Measurements from ENCODE around the gene ATOH1. TPM values are rescaled to one million over a fixed set of nuclear protein-coding genes. Genes with fewer than 3 reads are reported as not detected.

The ATOH1 gene
- total RNA-seq, 2 experiments from 2014 or later: not detected

DNA sequence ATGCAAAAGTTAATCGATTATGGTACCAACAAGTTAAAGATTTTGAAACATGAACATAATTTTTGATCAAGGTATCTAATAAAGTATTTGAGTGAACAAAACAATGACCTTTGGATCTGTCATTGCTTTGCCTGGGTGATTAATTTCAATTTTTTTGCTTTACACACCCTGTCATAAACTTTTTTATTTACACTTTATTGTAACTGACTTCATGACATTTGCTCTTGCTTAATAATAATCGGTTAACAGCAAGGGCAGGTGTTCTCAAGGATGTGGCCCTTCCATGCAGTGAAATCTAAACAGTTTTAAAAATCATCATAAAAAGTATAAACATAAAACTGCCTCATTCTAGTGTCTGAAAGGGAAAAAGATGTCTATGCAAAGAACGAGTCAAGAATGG, 24.1 kb downstream of the ATOH1 start:
- Mint-ChIP-seq H3K4me3 (no peak overlapping the region), H3K36me3 (ENCODE audit: low read depth) (no peaks in the 10 kb centered on the region), H3K27ac (no peak overlapping the region), H3K27me3 (no peaks in the 10 kb centered on the region), H3K9me3 (no peaks in the 10 kb centered on the region), H3K4me1 (no peaks in the 10 kb centered on the region)
- no peak for DNase-seq
- POLR2A ChIA-PET: no interaction called here
- CTCF ChIA-PET: no interaction called here

DNA sequence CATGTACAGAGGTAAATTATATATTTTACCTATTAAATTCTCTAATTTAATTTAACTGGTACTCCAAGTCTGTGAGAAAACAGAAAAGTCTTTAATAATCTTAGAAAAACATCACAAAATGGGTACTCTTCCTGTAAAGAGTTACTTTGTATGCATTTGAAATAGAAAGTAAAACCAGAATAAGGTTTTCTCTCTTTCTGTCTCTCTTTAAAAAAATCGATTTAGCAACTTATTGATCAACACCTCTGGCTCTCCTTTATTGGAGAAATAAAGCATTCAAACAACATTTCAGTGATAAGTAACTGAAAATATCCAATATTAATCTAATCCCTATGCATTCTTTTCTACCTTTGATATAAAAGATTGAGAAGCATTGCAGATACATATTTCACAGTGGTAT, 27.4 kb downstream of the ATOH1 start:
- Mint-ChIP-seq H3K4me1 (no peaks in the 10 kb centered on the region), H3K27ac (no peak overlapping the region), H3K36me3 (ENCODE audit: low read depth) (no peaks in the 10 kb centered on the region), H3K9me3 (no peaks in the 10 kb centered on the region), H3K27me3 (peaks cover 2% of the 10 kb centered on the region), H3K4me3 (no peak overlapping the region)
- ChIA-PET CTCF (no interaction called here), POLR2A (no interaction called here)
- no peak for DNase-seq

DNA sequence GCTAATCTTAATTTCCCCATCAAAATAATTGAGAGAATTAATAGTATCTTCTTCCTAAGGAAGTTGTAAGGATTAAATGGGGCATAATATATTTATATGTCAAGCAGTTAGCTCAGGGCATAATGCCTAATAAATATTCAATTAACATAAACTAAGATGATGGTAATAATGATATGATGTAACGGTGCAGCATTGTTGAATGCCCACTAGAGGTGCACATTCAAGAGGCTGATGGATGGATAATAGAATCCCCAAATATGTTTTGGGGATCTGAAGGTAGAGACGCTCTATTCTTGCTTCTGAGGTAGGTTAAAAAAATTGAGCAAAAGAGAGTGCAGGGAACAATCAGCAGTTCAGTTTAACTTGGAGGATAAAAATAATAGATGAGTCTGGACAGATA, 37.1 kb downstream of the ATOH1 start:
- ChIA-PET POLR2A (no interaction called here), CTCF (interaction anchor here (1.1 kb wide), 1 partner anchor 9 kb away, joined by 3 read pairs; no protein-coding TSS in a partner anchor)
- Mint-ChIP-seq H3K9me3 (no peaks in the 10 kb centered on the region), H3K27ac (no peak overlapping the region), H3K36me3 (ENCODE audit: low read depth) (no peaks in the 10 kb centered on the region), H3K4me3 (no peak overlapping the region), H3K4me1 (no peaks in the 10 kb centered on the region), H3K27me3 (peaks cover under 1% of the 10 kb centered on the region)
- no peak for DNase-seq

DNA sequence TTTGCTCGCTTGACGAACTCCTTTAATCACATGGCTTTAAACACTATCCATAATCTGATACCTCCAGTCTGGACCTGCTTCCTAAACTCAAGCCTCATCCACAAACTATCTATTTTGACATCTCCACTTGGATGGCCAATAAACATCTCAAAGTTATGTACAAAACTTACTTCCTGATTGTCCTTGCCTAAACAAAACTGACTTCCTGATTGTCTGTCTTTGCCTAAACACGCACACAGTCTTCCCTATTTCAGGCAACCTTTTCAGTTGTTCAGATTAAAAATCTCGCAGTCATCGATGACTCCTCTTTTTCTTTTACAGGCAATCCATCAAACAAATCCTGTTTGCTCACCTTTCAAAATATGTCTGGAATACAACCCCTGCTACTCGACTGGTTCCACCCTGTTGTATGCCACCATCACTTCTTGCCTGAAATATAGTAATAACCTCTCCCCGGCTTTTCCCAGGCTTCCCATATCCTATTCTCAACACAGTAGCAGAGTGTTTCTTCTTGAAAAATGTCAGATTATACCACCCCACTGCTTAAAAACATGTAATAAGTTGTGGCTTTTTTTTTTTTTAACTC, 39.0 kb downstream of the ATOH1 start:
- POLR2A ChIA-PET: no interaction called here
- H3K9me3 Mint-ChIP-seq: no peaks in the 10 kb centered on the region

DNA sequence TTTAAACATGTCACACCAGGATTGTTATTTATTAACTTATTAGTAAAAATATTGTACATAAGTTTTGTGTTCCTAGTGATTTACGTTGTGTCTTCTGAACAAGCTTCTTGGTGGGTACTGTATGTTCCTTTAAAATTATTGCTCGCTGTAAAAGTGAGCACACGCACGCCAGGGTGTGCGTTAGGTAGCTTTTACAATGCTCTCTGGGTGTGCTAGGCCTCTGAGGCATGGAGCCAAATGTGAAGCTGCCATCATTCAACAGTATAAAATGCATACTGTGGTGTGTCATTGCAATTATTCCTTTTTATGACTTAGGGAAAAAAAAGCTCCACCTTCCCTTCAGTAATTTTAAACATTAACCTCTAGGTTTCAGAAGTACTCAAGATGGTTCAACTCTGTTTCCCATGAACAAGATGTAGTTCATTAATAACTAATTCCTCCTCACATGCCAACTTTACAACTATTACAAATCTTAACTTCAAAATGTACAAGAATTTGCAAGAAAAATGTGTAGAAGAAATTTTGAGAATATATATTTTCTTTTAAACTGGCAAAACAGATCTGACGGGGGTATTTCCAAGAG, 42.4 kb downstream of the ATOH1 start:
- no peaks in the 10 kb centered on the region for H3K9me3 Mint-ChIP-seq
- POLR2A ChIA-PET: no interaction called here
- H3K27me3 Mint-ChIP-seq: no peaks in the 10 kb centered on the region
- H3K27ac Mint-ChIP-seq: no peak overlapping the region
- no peaks in the 10 kb centered on the region for H3K4me1 Mint-ChIP-seq
- H3K4me3 Mint-ChIP-seq: no peak overlapping the region
- no peak for DNase-seq
- no peaks in the 10 kb centered on the region for H3K36me3 Mint-ChIP-seq (ENCODE audit: low read depth)
- CTCF ChIA-PET: no interaction called here

More for the DNA sequence above, 39.0 kb downstream of the ATOH1 start:
- H3K27me3 Mint-ChIP-seq: no peaks in the 10 kb centered on the region
- DNase-seq: no peak
- H3K4me3 Mint-ChIP-seq: no peak overlapping the region
- no peaks in the 10 kb centered on the region for H3K36me3 Mint-ChIP-seq (ENCODE audit: low read depth)
- CTCF ChIA-PET: no interaction called here
- H3K27ac Mint-ChIP-seq: no peak overlapping the region
- no peaks in the 10 kb centered on the region for H3K4me1 Mint-ChIP-seq

DNA sequence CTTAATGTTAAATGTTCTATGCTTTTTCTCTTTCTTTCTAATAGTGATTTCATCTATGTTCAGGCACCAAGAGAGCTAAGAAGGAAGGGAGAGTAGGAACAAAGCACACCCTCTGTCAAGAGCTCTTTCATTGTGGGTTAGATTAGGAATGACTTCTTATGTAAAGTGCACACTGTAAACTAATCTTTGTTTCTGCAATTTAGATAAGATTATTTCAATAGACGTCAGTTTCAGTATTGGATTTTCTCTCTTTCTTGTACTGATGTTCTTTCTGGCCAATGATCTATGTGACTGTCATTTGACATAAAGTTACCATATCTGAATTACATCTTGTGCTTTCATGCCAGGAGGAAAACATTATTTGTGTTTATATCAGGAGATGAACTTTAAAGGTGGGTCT, 48.2 kb downstream of the ATOH1 start:
- H3K27ac Mint-ChIP-seq: no peak overlapping the region
- no peak overlapping the region for H3K4me3 Mint-ChIP-seq
- no peaks in the 10 kb centered on the region for H3K9me3 Mint-ChIP-seq
- no peaks in the 10 kb centered on the region for H3K4me1 Mint-ChIP-seq
- POLR2A ChIA-PET: no interaction called here
- CTCF ChIA-PET: no interaction called here
- no peak for DNase-seq
- H3K36me3 Mint-ChIP-seq (ENCODE audit: low read depth): no peaks in the 10 kb centered on the region
- H3K27me3 Mint-ChIP-seq: no peaks in the 10 kb centered on the region

DNA sequence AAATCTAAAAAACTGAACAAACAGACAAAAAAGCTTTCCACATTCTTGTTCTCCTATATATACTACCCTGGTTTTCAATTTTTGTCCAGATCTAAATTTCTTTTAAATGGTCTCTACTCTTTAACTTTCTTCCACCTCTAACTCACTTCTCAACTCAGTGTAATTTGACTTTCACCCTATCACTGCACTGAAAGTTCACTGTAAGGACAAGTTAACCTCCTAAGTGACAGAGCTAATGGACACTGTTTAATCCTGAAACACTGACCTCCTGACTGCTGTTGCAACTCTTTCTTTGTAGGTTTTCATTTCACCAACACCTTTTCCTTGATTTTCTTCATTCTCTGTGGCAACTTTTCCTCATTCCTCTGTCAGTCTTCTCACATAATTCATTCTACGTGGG, 50.0 kb downstream of the ATOH1 start:
- Mint-ChIP-seq H3K9me3 (no peaks in the 10 kb centered on the region), H3K4me3 (no peak overlapping the region), H3K27ac (no peak overlapping the region), H3K4me1 (no peaks in the 10 kb centered on the region), H3K36me3 (ENCODE audit: low read depth) (no peaks in the 10 kb centered on the region), H3K27me3 (no peaks in the 10 kb centered on the region)
- POLR2A ChIA-PET: no interaction called here
- DNase-seq: no peak
- CTCF ChIA-PET: no interaction called here

DNA sequence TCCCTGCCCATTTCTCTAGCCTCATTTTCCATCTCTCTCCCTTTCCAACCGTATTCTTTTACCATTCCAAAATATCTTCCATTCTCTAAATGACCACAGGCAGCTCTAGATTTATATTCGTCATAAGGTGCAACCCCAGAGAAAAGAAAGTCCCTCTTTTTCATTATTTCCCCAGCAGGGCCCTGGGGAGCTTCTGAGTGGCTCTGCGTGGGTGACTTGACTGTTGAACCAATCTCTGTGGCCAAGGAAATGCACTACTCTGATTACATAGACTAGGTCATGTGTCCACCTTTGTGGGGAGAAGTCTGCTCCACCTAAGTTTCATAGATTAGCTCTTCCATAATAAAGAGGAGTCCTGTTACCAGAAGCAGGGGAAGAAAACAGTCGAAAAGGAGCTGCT, 51.4 kb downstream of the ATOH1 start:
- H3K27ac Mint-ChIP-seq: no peak overlapping the region
- POLR2A ChIA-PET: no interaction called here
- no peaks in the 10 kb centered on the region for H3K4me1 Mint-ChIP-seq
- H3K27me3 Mint-ChIP-seq: no peaks in the 10 kb centered on the region
- CTCF ChIA-PET: no interaction called here
- no peaks in the 10 kb centered on the region for H3K36me3 Mint-ChIP-seq (ENCODE audit: low read depth)
- DNase-seq: no peak
- no peak overlapping the region for H3K4me3 Mint-ChIP-seq
- no peaks in the 10 kb centered on the region for H3K9me3 Mint-ChIP-seq

All from activated CD4-positive, alpha-beta memory T cell treated with anti-CD3 and anti-CD28 coated beads, Interleukin-2, amount 10 ng/mL, durations not matched to agents 7 days and 5 days (primary cell).